ENCODE results near the gene SGPP1.

DNA sequence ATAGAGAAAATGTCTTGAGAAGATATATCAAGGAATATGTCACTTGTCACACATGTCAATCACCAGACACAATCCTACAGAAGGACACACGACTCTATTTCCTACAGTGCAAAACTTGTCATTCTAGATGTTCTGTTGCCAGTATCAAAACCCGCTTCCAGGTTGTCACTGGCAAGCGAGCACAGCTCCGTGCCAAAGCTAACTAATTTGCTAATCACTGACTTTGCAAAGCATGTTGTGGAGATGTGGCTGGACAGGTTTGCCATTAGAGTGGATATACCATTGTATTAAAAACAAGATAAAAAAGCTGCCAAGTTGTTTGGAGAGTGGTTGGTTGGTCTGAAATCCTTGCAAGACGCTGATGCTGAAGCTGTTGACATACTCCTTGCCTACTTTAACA, 7.9 kb upstream of the SGPP1 start:
- TF ChIP-seq, protein P1, sequence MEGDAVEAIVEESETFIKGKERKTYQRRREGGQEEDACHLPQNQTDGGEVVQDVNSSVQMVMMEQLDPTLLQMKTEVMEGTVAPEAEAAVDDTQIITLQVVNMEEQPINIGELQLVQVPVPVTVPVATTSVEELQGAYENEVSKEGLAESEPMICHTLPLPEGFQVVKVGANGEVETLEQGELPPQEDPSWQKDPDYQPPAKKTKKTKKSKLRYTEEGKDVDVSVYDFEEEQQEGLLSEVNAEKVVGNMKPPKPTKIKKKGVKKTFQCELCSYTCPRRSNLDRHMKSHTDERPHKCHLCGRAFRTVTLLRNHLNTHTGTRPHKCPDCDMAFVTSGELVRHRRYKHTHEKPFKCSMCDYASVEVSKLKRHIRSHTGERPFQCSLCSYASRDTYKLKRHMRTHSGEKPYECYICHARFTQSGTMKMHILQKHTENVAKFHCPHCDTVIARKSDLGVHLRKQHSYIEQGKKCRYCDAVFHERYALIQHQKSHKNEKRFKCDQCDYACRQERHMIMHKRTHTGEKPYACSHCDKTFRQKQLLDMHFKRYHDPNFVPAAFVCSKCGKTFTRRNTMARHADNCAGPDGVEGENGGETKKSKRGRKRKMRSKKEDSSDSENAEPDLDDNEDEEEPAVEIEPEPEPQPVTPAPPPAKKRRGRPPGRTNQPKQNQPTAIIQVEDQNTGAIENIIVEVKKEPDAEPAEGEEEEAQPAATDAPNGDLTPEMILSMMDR (conservative IDR thresholded peaks at IDR 0.05 in 1 of 2, IDR thresholded peaks at IDR 0.05 in 1 of 2; ENCODE audit: extremely low read depth in 1 of 2, insufficient read depth in 1 of 2, low read depth in 1 of 2, low read length in 2 of 2): no peak
- no peak for TF ChIP-seq EZH2 (IDR thresholded peaks at IDR 0.05; ENCODE audit: borderline replicate concordance, low read length)

Data from mammary epithelial cell (primary cell).